ENCODE results near the gene TNN. TPM values are rescaled to one million over a fixed set of nuclear protein-coding genes. Genes with fewer than 3 reads are reported as not detected.

TNN gene
- total and polyA plus RNA-seq, 2 experiments from 2014 or later: 0.18 to 0.31 TPM

DNA sequence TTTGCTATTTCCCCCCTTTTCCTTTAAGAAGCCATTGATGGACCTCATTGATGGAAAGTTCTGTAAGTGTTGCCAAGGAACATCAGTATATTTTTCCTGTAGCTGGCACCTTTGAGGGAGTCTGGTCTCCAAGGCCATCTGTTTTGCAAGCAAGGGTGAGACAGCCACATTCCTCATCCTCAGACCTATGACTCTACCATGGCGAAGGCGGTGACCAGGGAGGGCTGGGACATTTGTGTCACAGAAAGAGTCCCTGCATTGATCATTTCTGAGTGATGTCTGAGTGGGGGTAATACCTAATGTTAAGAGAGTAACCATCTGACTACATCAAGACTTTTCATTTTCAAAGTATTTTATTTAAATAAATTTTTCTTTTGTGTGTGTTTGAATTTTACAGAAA, 89.6 kb downstream of the TNN start:
- Mint-ChIP-seq H3K4me3 (no peak overlapping the region), H3K36me3 (ENCODE audit: low read depth) (no peaks in the 10 kb centered on the region), H3K27me3 (ENCODE audit: insufficient read depth, low read depth, poor library complexity) (peaks cover 1% of the 10 kb centered on the region), H3K4me1 (peaks cover 15% of the 10 kb centered on the region), H3K9me3 (no peaks in the 10 kb centered on the region), H3K27ac (no peak overlapping the region)
- no peaks in the 10 kb centered on the region for H3K36me3 ChIP-seq (ENCODE audit: insufficient read depth)
- no peak overlapping the region for H2AFZ ChIP-seq
- no peak overlapping the region for H3K27ac ChIP-seq (ENCODE audit: low read depth)
- H3K4me1 ChIP-seq (ENCODE audit: insufficient read depth): peaks cover 7% of the 10 kb centered on the region; the same call in 1 of the 2 replicates
- ATAC-seq (no peak), DNase-seq (ENCODE audit: low spot score) (no peak)
- H3K27me3 ChIP-seq (ENCODE audit: insufficient read depth): no peaks in the 10 kb centered on the region
- no peaks in the 10 kb centered on the region for H4K20me1 ChIP-seq (replicated peaks; ENCODE audit: insufficient read depth)
- H3K4me3 ChIP-seq: no peak overlapping the region
- no peaks in the 10 kb centered on the region for H3F3A ChIP-seq (replicated peaks; ENCODE audit: low read depth)
- 0 out of 2 replicates have a peak, but pooled peaks cover 3% of the 10 kb centered on the region for H3K9me2 ChIP-seq (ENCODE audit: insufficient read depth)
- TF ChIP-seq CREB1 (CRISPR knock-in tag; IDR thresholded peaks at IDR 0.05; ENCODE audit: low read depth): no peak
- TF ChIP-seq POLR2AphosphoS5 (IDR thresholded peaks at IDR 0.05; ENCODE audit: low read depth): no peak
- TF ChIP-seq ZNF114 (CRISPR knock-in tag; IDR thresholded peaks at IDR 0.05): no peak
- no peak for TF ChIP-seq EZH2 (IDR thresholded peaks at IDR 0.05; ENCODE audit: low read depth, unreplicated experiment)
- TF ChIP-seq STAT1 (IDR thresholded peaks at IDR 0.05; ENCODE audit: unreplicated experiment): no peak
- no peak for TF ChIP-seq JUNB (IDR thresholded peaks at IDR 0.05; ENCODE audit: unreplicated experiment)
- no peak for TF ChIP-seq ZNF331 (CRISPR knock-in tag; IDR thresholded peaks at IDR 0.05; ENCODE audit: low read depth)
- TF ChIP-seq, protein P1, sequence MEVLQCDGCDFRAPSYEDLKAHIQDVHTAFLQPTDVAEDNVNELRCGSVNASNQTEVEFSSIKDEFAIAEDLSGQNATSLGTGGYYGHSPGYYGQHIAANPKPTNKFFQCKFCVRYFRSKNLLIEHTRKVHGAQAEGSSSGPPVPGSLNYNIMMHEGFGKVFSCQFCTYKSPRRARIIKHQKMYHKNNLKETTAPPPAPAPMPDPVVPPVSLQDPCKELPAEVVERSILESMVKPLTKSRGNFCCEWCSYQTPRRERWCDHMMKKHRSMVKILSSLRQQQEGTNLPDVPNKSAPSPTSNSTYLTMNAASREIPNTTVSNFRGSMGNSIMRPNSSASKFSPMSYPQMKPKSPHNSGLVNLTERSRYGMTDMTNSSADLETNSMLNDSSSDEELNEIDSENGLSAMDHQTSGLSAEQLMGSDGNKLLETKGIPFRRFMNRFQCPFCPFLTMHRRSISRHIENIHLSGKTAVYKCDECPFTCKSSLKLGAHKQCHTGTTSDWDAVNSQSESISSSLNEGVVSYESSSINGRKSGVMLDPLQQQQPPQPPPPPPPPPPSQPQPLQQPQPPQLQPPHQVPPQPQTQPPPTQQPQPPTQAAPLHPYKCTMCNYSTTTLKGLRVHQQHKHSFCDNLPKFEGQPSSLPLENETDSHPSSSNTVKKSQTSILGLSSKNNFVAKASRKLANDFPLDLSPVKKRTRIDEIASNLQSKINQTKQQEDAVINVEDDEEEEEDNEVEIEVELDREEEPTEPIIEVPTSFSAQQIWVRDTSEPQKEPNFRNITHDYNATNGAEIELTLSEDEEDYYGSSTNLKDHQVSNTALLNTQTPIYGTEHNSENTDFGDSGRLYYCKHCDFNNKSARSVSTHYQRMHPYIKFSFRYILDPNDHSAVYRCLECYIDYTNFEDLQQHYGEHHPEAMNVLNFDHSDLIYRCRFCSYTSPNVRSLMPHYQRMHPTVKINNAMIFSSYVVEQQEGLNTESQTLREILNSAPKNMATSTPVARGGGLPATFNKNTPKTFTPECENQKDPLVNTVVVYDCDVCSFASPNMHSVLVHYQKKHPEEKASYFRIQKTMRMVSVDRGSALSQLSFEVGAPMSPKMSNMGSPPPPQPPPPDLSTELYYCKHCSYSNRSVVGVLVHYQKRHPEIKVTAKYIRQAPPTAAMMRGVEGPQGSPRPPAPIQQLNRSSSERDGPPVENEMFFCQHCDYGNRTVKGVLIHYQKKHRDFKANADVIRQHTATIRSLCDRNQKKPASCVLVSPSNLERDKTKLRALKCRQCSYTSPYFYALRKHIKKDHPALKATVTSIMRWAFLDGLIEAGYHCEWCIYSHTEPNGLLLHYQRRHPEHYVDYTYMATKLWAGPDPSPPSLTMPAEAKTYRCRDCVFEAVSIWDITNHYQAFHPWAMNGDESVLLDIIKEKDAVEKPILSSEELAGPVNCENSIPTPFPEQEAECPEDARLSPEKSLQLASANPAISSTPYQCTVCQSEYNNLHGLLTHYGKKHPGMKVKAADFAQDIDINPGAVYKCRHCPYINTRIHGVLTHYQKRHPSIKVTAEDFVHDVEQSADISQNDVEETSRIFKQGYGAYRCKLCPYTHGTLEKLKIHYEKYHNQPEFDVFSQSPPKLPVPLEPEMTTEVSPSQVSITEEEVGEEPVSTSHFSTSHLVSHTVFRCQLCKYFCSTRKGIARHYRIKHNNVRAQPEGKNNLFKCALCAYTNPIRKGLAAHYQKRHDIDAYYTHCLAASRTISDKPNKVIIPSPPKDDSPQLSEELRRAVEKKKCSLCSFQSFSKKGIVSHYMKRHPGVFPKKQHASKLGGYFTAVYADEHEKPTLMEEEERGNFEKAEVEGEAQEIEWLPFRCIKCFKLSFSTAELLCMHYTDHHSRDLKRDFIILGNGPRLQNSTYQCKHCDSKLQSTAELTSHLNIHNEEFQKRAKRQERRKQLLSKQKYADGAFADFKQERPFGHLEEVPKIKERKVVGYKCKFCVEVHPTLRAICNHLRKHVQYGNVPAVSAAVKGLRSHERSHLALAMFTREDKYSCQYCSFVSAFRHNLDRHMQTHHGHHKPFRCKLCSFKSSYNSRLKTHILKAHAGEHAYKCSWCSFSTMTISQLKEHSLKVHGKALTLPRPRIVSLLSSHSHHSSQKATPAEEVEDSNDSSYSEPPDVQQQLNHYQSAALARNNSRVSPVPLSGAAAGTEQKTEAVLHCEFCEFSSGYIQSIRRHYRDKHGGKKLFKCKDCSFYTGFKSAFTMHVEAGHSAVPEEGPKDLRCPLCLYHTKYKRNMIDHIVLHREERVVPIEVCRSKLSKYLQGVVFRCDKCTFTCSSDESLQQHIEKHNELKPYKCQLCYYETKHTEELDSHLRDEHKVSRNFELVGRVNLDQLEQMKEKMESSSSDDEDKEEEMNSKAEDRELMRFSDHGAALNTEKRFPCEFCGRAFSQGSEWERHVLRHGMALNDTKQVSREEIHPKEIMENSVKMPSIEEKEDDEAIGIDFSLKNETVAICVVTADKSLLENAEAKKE (CRISPR knock-in tag; IDR thresholded peaks at IDR 0.05): no peak
- TF ChIP-seq, protein P2, sequence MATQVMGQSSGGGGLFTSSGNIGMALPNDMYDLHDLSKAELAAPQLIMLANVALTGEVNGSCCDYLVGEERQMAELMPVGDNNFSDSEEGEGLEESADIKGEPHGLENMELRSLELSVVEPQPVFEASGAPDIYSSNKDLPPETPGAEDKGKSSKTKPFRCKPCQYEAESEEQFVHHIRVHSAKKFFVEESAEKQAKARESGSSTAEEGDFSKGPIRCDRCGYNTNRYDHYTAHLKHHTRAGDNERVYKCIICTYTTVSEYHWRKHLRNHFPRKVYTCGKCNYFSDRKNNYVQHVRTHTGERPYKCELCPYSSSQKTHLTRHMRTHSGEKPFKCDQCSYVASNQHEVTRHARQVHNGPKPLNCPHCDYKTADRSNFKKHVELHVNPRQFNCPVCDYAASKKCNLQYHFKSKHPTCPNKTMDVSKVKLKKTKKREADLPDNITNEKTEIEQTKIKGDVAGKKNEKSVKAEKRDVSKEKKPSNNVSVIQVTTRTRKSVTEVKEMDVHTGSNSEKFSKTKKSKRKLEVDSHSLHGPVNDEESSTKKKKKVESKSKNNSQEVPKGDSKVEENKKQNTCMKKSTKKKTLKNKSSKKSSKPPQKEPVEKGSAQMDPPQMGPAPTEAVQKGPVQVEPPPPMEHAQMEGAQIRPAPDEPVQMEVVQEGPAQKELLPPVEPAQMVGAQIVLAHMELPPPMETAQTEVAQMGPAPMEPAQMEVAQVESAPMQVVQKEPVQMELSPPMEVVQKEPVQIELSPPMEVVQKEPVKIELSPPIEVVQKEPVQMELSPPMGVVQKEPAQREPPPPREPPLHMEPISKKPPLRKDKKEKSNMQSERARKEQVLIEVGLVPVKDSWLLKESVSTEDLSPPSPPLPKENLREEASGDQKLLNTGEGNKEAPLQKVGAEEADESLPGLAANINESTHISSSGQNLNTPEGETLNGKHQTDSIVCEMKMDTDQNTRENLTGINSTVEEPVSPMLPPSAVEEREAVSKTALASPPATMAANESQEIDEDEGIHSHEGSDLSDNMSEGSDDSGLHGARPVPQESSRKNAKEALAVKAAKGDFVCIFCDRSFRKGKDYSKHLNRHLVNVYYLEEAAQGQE (IDR thresholded peaks at IDR 0.05; ENCODE audit: unreplicated experiment): no peak
- TF ChIP-seq EZH2phosphoT487 (IDR thresholded peaks at IDR 0.05; ENCODE audit: unreplicated experiment): no peak
- TF ChIP-seq NANOG (IDR thresholded peaks at IDR 0.05; ENCODE audit: borderline replicate concordance): no peak
- TF ChIP-seq, protein P3, sequence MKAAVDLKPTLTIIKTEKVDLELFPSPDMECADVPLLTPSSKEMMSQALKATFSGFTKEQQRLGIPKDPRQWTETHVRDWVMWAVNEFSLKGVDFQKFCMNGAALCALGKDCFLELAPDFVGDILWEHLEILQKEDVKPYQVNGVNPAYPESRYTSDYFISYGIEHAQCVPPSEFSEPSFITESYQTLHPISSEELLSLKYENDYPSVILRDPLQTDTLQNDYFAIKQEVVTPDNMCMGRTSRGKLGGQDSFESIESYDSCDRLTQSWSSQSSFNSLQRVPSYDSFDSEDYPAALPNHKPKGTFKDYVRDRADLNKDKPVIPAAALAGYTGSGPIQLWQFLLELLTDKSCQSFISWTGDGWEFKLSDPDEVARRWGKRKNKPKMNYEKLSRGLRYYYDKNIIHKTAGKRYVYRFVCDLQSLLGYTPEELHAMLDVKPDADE (IDR thresholded peaks at IDR 0.05): no peak
- TF ChIP-seq, protein P4, sequence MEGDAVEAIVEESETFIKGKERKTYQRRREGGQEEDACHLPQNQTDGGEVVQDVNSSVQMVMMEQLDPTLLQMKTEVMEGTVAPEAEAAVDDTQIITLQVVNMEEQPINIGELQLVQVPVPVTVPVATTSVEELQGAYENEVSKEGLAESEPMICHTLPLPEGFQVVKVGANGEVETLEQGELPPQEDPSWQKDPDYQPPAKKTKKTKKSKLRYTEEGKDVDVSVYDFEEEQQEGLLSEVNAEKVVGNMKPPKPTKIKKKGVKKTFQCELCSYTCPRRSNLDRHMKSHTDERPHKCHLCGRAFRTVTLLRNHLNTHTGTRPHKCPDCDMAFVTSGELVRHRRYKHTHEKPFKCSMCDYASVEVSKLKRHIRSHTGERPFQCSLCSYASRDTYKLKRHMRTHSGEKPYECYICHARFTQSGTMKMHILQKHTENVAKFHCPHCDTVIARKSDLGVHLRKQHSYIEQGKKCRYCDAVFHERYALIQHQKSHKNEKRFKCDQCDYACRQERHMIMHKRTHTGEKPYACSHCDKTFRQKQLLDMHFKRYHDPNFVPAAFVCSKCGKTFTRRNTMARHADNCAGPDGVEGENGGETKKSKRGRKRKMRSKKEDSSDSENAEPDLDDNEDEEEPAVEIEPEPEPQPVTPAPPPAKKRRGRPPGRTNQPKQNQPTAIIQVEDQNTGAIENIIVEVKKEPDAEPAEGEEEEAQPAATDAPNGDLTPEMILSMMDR (conservative IDR thresholded peaks at IDR 0.05; ENCODE audit: low read depth in 2 of 2): no peak
- H3K4me2 ChIP-seq: no peak overlapping the region
- no peaks in the 10 kb centered on the region for H3K79me2 ChIP-seq (replicated peaks; ENCODE audit: insufficient read depth)

Measured in GM23338 (cell line).